Stimulated activated CD8-positive, alpha-beta memory T cell treated with anti-CD3 and anti-CD28 coated beads, Interleukin-7, amount 100 ng/mL, for 4 hours (primary cell): ENCODE measurements around the gene ROMO1.

Experiments
- DNase-seq, 2 donors: peaks; one replicate each; pipeline ENCODE4 v3.0.0-alpha.2; 2020; ENCODE audit warnings: low read depth in 2 of 2

ROMO1 gene

DNA sequence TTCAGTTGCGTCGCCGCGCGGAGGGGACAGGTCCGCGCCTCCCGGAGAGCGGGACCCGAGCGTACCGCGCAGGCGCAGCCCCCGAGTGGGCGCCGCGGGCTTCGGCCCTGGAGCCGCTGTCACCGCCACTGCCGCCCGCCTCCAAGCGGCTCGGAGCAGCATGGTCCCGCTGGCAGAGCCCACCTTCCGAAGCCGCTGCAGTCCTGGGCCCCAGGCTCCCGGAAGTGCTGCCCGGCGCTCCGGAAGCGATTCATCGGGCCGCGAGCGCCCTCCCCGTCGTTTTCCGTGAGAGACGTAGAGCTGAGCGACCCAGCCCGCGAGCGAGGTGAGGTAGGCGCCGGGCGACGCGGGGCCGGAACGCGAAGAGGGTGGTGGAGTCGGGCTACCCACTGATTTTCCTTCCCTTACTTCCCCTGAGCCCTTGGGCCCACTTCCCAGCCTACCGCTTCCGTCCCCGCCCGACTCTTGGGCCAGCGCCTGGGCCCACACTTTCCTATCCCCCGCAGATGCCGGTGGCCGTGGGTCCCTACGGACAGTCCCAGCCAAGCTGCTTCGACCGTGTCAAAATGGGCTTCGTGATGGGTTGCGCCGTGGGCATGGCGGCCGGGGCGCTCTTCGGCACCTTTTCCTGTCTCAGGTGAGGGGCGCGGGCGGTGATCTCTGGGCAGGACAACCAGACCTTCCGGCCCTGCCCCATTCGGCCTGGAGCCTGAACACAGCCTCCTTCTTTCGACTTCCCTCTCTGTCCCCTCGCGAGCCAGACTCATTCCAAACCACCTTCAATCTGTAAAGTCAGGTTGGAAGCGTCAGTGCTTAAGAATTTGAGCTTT, at the start of gene ROMO1, which contains the start of gene NFS1:
Gene ROMO1, plus strand, starts transcription at position 279 of the 830 bp plus-strand sequence. Its CDS starts 228 bp downstream, at position 507.
Gene NFS1, minus strand, starts transcription at position 226 of the 830 bp plus-strand sequence. Its CDS starts 64 bp downstream, at position 162.
- DNase-seq: peak; percentile 67 to 81

DNA sequence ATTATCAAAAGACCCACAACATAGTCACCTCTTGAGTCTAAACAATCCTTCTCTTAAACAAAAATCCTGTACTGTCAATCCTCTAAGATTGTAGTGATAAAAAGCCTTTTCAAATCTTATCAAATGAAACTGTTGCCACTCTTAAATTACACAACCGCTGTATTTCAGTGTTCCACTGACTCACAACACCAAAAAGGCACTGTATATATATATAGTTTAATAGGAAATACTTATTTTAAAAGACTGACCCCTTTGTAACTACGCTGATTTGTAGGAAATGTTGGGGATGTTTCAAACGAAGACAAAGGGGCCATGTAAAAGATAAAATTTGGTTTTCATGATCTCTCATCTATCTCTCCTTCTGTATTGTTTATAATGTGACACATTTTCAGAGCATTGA, 48.6 kb upstream of the ROMO1 start:
- DNase-seq: no peak

DNA sequence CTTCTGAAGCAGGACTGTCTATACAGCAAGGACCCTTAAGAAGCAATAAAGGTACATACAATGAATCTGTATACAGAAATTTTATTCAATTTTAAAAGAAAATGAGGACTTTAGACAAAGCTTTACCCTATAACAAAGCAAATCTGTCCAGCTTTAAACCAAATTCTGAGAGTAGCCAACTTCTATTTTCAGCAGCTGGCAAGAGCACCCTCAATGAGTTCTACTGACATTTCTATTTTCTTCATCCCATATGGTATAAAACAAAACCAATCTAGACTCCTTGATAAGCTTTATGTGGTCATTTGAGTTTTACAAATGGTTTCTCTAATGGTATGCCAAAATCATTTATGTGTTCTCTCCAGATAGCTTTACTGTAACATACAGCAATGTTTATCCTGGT, 47.2 kb upstream of the ROMO1 start:
- DNase-seq: no peak

DNA sequence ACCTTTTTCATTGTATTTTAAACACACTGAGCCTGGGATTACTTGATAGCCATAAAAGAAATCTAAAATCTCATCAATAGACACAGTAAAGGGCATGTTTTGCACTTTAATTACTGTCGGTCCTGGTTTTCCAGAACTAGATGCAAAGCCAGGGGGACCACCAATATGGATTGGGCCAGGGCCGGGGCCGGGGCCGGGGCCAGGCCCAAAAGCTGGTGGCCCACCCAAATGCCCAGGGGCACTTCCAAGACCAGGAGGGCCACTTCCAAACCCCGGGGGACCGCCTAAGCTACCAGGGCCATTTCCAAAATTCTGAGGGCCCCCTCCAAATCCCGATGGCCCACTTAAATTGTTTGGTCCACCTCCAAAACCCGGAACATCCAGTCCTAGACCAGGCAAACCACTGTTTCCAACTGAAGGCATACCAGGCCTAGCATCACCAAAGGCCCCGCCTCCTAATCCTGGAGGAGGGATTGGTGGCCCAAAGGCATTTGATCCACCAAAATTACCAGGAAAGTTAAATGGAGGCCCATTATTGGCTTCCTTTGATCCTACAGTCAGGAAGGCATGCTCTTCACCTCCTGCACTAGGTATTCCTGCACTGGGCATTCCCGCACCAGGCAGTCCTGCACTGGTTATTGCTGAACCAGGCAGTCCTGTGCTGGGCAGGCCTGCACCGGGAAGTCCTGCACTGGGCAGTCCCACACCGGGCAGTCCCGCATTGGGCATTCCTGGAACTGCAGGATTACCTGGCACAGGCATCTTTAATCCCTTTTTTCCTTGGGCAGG, 46.4 kb upstream of the ROMO1 start:
- DNase-seq: no peak

DNA sequence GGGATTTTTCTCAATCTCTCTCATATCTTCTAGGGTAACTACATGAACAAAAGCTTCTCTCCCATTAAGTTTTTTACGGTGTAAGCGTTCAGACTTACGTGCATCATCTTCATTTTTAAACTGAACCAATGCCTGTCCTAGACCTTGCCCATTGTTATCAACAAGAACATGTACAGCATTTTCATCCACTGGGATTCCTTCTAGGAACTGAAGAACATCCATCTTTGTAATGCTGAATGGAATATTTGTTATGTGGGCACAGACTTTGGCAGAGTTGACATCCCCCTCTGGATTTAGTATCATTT, 45.8 kb upstream of the ROMO1 start:
- DNase-seq: no peak

DNA sequence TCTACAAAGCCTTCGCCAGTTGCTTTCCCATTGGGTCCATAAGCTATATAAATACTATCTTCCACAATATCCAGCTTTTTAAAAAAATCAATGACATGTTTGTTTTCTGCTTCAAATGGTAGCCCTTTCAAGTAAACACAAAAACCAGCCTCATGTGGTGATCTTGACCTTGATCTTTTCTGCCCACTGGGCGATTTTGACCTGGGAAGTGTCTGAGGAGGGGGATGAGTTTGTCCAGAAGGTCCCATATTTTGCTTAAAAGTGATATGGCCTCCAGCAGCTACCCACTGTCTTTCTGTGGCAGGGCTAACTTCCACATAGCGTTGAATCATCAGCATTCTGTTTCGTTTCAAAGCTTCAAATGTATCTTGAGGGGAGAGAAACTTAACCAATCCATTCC, 45.3 kb upstream of the ROMO1 start:
- DNase-seq: no peak

DNA sequence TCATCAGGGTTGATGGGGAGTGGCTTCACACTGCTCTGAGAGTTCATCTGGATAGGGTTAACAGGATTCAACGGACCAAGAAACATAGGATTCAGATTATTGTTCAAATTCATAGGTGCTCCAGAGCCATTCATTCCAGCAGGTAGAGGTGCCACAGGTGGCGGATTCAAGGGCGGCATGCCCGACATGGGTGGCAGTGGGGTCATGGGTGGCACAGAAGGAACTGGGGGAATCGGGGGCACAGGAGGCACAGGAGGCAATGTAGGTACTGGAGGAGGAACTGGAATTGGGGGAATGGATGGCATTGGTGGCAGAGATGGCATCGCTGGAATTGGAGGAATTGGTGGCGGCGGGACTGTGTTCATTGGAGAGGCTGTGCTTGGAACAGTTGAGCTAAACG, 44.8 kb upstream of the ROMO1 start:
- DNase-seq: no peak

DNA sequence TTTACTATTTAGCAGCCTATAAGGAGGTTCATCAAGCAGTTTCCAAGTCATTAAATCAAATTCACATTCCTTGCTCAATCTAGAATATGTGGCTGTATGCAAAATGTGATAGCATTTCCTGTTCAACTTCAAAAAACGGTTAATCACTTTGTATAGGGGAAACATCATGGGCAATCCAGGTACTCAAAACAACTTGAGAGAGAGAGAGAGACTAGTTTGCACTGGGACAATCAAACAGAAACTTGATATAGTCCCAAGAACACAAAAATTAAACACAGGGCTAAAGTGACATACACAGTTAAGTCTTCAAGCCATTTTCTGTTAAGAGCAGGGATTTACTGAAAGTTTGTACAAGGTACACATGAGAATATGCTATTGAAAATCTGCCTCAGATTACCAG, 41.9 kb upstream of the ROMO1 start:
- DNase-seq: no peak

DNA sequence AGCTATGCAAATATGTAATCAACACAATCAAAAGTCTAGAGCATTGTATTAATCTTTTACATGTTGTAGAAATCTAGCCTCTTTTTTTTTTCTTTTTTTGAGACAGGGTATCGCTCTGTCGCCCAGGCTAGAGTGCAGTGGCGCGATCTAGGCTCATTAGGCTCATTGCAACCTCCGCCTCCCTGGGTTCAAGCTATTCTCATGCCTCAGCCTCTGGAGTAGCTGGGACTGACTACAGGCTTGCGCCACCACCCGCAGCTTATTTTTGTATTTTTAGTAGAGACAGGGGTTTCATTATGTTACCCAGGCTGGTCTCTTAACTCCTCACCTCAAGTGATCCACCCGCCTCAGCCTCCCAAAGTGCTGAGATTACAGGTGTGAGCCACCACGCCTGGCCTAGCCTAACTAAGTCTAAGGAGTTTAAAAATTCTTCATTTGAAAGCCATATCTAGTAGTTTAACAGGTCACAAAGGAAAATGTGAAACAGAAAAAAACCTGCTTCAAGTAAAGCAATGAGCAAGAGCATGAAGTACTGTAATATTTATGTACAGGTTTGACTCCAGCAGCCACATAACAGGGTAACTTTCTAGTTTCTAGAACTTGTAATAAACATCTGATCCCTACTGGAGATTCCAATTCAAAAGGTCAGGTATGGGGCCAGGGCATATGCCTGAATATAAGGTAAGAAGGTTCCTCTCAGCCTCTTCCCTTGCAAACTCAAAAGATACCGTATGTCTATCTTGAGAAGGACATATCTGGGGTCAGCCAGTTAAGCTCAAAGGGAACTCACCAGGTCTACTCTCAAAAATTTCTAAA, 38.9 kb upstream of the ROMO1 start:
- no peak for DNase-seq

DNA sequence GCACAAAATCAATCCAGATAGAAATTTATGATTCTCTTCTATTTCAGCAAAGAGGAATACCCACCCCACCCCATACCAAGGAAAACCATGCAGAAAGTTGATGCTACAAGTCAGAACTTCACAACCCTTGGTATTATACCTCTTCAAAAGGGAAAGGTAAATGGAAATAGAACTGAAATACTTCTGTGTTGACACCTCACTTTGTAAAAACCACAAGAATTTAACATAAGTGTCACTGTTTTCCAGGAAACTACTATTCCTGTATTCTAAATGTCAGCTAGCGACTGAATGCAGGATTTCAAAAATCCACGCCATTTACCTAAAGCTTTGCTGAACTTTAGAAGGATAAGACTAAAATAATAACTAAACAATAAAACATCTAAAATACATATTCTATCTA, 38.2 kb upstream of the ROMO1 start:
- DNase-seq: no peak

DNA sequence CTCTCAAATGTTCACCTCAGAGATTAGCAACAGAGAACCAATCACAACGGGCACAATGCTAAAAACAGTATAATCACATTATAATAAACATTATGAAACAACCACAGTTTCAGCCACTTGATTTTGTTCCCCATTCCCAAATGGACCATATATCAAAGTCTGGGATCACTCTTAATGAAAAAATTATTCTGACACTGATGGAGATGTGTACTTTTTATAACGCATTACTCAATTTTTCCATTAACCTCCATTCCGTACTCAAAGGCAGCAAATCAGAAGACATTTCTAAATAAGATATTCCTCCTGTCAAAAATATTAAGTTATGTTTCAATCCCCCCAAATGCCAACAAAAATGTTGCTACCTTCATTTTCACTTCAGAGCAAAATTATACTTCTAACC, 37.3 kb upstream of the ROMO1 start:
- DNase-seq: no peak

DNA sequence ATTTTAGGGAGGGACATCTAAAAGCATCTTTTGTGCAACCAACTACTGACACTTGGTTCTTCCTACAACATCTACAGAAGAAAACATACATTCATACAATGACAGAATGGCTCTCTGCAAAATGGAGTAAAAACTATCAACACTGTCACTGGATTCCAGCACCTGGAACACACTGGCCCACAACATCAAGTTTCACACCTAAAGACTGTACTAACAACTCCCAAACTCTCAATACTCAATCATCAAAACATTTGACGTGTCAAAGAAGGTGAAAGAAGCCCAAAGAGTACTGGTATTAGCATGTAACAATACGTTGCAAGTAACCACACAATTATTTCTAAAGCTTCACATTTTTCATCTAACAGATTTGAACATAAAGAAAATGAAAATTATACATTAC, 36.7 kb upstream of the ROMO1 start:
- no peak for DNase-seq

DNA sequence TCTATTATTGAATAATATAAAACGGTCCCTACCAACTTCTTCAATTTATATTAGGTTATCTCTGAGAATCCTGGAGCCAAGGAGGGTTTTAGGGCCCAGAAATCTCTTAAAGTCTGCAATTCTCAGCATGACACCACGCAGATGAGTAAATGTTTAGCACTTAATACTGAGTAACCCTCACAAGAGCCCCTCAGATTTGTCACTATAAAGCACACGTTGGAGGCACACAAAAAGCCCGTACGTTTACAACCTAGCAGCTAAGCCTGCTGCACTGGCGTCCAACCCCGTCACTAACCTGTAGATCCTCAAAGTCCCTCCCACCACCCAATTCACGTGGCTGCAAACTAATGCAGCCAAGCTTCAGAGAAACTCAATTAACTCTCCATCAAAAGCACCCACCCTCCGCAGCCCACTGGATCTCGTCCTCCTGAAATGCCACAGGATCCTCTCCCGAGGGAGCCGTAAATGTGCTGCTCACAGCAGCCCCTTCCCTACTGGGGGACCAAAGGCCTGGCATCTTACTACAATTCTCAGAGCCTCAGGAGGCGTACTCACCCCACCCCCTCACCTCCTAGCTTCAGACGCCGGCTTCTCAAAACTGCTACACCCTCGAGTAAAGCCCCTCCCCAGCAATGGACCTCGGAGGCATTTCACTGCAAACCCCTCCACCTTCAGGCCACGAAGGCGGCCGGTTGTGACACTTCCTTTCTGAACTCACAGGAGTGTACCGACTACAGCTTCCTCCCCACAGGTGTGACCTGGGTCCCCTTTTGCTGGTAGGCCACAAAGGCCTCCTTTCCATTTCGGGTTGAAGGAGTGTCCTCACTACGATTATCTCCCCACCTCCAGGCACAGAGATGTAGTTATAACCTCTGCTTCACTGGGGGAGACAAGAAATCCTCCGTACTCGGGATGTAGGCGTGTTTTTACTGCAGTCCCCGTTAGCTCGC, 35.4 kb upstream of the ROMO1 start:
- peak; percentile 44 to 53 for DNase-seq

DNA sequence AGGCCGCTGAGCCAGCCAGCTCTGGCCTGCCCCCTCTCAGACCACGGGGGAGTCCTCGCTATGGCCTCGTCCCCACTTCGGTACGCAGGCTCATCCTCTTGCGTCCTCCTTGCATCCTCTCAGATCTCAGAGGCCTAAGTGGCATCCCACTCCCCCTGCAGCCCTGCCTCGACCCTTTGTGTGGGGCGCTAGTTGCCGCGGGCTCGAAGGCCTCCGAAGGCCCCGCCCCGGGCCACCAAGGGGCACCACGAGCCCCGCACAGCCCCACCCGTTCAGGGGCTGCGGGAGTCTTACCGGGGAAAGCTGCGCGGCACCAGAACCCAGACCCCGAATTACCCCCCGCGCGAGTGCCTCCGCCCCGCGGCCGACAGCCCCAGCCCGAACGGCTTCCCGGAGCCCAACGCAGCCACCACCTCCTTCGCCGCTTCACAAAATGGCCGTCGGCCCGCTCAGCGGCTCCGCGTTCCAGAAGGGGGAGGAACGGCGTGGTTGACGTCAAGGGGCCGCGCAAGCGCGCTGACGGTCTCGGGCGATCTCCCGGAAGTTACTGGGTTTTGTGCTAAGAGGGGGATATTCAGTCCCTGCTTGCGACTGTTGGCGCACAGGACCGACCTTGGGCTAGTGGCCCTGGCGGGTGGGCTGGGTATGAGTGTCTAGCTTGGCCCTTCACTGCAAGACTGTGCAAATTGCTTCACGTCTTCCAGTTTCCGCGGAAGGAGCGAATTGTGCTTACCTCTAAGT, 34.6 kb upstream of the ROMO1 start, which contains the start of the genes CPNE1 and RBM12:
Gene CPNE1, minus strand, starts transcription at position 435 of the 741 bp plus-strand sequence. CDS start 31,977 bp downstream, outside the sequence.
Gene RBM12, minus strand, starts transcription at position 435 of the 741 bp plus-strand sequence. CDS start 9,578 bp downstream, outside the sequence.
- peak; percentile 89 to 90 for DNase-seq

DNA sequence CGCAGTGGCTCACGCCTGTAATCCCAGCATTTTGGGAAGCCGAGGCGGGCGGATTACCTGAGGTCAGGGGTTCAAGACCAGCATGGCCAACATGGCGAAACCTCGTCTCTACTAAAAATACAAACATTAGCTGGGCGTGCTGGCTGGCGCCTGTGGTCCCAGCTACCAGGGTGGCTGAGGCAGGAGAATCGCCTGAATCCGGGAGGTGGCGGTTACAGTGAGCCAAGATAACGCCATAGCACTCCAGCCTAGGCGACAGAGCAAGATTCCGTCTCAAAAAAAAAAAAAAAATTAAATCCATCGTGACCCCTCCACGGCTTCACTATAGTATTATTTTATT, 33.3 kb upstream of the ROMO1 start:
- DNase-seq: no peak

DNA sequence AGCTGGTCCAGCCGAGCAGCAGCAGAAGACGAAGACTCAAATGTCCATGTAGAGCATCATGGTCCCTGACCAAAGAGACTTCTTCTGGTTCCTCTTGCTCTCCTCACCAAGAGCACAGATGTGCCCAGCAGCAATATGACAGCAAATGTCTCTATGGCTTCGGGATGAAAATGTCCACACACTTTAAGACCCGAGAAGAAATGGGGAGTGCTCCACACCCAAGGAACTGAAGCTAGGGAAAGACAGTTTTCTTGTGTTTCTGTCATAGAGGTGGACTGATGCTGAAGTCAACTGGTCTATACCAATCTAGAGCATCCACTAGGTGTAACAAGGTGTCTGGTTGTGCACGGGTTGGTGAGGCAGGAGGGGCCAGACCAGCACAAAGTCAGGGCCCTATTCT, 30.0 kb upstream of the ROMO1 start:
- no peak for DNase-seq

DNA sequence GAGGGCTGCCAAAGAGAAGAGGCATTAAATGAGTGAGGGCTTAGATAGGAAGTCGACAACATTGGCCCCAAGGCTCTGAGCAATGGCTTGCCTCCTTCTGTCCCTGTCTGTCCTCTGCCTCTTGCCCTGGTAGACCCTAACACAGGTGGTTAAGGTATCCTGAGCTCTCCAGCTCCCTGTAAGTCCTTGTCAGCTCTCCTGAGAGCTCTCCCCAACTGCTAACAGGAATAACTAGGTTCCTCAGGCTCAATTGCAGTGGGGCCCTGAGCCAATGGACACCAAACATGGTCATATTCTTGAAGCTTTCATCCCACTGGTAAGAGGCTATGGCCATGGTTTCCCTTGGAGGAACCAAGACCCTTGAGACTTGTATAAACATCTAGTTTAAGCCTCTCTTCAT, 29.5 kb upstream of the ROMO1 start:
- DNase-seq: no peak

DNA sequence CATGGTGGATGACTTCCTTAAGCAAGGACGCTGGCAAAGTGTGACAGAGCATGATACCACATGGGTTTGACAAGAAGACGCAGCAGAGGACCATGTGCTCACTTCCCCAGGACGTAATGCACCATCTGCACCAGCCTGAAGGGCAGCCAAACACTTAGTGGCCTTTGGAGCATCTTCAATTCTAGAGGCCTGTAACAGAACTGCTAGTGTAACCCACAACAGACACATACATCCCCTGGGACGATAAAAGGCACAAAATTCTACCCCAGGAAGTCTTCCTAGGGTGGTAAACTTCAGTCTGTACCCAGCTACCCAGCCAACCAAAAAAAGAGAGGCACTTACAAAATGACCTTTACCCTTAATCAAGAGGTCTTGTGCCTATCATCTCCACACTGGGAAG, 25.3 kb upstream of the ROMO1 start:
- DNase-seq: no peak

DNA sequence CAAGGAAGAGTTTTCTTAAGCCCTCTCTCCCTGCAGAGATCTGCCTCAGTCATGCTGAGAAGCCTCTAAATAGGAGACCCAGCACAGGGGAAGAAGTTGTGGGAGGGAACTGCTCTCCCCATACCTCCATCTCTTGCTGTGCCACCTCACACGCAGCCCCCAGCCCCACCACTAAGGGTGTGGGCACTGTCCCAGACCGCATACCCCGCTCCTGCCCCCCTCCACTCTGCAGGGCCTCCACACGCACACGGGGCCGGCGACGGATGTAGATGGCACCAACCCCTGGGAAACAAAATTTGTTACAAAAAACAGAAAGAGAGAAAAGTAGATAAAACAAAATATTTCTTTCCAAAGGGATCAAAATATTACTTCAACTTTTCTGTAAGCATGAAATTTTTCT, 24.3 kb upstream of the ROMO1 start:
- DNase-seq: no peak

DNA sequence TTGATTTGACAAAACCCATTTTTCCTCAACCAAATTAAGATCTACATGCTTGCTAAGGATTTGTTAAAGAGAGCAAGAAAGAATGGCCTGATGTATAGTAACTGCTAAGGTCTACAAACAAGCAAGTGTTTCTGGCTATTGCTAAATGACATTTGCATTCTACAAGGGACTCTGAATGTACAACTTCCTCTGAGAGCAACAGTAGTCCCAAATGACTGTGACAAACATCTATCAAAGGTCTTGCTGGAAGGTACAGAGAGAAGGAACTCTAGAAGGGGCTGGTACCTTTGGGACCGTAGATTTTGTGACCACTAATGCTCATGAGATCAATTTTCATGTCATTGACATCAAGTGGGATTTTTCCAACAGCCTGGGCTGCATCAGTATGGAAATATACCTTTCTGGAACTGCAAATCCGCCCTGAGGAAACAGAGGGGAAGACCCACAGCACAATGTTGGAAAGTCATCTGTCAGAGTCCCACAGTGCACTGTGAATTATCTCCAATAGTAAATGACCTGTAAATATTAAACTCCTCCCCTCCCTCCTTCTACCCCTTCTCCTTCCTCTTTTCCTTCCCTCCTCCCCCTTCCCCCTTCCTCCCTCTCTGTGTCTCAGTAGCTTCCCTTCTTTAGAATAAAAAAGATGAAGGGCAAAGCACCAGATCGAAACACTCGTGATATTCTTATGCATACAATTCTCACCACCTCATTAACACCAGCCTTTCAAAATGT, 18.6 kb upstream of the ROMO1 start:
- no peak for DNase-seq
